ENCODE results near the gene KIF26A.

GRCh38 chr14:104218361-104219180, 80.2 kb downstream of the KIF26A start:
- TF ChIP-seq POLR2AphosphoS5 (IDR thresholded peaks at IDR 0.05; ENCODE audit: low read depth): no peak
- TF ChIP-seq CTCF (conservative IDR thresholded peaks at IDR 0.05; ENCODE audit: low read depth in 2 of 2): no peak
- TF ChIP-seq EZH2phosphoT487 (IDR thresholded peaks at IDR 0.05; ENCODE audit: unreplicated experiment): no peak
- no peak for TF ChIP-seq EZH2 (IDR thresholded peaks at IDR 0.05; ENCODE audit: low read depth, unreplicated experiment)
- no peak for TF ChIP-seq REST (IDR thresholded peaks at IDR 0.05; ENCODE audit: unreplicated experiment)
- no peak for TF ChIP-seq ETS1 (IDR thresholded peaks at IDR 0.05)
- TF ChIP-seq ZNF114 (CRISPR knock-in tag; IDR thresholded peaks at IDR 0.05): no peak
- no peak for TF ChIP-seq CREB1 (CRISPR knock-in tag; IDR thresholded peaks at IDR 0.05; ENCODE audit: low read depth)
- TF ChIP-seq ZNF331 (CRISPR knock-in tag; IDR thresholded peaks at IDR 0.05; ENCODE audit: low read depth): no peak
- TF ChIP-seq JUNB (IDR thresholded peaks at IDR 0.05; ENCODE audit: unreplicated experiment): no peak
- no peak for TF ChIP-seq ZNF462 (CRISPR knock-in tag; IDR thresholded peaks at IDR 0.05)
- TF ChIP-seq STAT1 (IDR thresholded peaks at IDR 0.05; ENCODE audit: unreplicated experiment): no peak
